GM21723 (cell line): Measurements from ENCODE around the gene DTNBP1.

Experiments
- ATAC-seq: cut with Tn5 transposase; IDR thresholded peaks from one replicate; pipeline ENCODE4 v1.9.1; 2021; ENCODE audit warnings: mild to moderate bottlenecking, moderate library complexity; ENCODE audit not compliant: unreplicated experiment

The DTNBP1 gene

DNA sequence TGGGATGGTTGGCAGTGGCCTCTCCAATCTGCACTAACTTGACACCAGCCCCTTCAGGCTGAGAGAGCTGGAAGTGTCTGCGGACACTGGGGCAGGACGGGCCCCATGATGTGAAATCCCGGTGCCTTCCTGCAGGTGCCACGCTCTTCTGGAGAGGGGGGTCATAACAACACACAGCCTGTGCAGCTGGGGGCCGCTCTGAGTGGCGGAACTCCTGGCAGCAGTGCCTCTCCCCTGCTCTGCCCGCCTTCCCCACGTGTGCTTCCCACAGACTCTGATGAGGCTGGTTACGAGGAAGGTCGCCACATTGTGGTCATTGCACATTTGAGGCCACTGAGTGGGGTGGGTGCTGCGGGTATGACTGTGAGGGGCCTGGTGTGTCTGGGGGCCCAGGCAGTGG lies 145.2 kb downstream of the DTNBP1 start:
- ATAC-seq, result no peak

GRCh38 chr6:15516923-15517560 lies 145.8 kb downstream of the DTNBP1 start:
- ATAC-seq, result no peak

GRCh38 chr6:15516378-15516777 lies 146.4 kb downstream of the DTNBP1 start:
- ATAC-seq, result no peak

- no peak for ATAC-seq
Observed at GRCh38 chr6:15515660-15516375, 147.0 kb downstream of the DTNBP1 start.

DNA sequence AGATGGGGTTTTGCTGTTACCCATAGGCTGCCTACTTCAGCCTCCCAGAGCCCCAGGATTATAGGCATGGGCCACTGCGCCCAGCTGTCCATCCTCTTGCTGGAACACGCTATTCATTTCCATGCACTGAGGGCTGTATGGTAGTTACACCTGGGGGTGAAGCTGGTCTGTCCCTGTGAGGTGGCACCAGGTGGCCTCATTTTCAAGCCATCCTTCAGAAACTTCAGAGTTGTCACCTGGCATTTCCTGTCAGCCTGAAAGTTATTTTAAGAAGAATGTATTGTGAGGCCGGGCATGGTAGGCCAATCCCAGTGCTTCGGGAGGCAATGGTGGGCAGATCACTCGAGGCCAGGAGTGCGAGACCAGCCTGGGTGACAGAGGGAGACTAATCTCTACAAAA lies 147.6 kb downstream of the DTNBP1 start:
- ATAC-seq, result no peak

GRCh38 chr6:15513801-15514711 lies 148.8 kb downstream of the DTNBP1 start:
- ATAC-seq, result no peak

DNA sequence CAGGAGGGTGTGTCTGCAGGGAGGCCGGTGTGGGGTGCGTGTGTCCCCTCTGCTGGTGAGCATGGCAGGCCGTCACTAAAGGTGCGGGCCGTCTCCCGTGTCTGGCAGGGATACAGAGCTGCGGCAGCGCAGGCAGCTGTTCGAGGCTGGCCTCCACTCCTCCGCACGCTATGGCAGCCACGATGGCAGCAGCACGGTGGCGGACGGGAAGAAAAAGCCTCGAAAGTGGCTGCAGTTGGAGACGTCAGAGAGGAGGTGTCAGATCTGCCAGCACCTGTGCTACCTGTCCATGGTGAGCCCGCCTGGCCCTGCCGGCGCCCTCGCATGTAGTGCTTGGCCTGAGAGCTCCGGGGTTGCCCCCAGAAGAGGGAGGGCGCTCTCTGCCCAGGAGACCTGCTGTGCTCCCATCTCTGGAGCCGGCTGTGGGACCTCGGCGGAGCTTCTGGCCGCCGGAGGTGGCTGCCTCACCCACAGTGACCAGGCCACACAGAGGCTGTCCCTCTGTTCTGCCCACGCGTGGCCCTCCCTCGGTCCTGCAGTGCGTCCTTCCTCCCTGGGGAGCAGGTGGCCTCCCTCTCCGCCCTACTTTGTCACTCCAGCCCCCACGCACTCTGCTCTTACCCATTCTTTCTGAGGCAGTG lies 149.6 kb downstream of the DTNBP1 start:
- no peak for ATAC-seq

DNA sequence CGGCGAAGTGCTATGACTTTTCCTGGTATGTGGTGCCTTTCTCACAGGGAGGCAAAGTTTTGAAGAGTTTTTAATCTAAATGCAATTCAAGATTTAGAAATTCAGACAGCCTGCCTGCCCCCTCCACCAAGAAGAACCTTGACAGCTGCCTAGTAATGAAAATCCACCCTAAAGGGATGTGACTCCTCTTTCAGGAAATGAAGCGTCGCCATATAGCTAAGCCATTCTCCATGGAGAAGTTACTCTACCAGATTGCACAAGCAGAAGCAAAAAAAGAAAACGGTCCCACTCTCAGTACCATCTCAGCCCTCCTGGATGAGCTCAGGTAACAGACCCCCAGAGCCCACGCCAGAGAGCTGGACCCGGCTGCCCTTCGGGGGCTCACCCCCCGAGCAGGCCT lies 150.1 kb downstream of the DTNBP1 start:
- no peak for ATAC-seq

DNA sequence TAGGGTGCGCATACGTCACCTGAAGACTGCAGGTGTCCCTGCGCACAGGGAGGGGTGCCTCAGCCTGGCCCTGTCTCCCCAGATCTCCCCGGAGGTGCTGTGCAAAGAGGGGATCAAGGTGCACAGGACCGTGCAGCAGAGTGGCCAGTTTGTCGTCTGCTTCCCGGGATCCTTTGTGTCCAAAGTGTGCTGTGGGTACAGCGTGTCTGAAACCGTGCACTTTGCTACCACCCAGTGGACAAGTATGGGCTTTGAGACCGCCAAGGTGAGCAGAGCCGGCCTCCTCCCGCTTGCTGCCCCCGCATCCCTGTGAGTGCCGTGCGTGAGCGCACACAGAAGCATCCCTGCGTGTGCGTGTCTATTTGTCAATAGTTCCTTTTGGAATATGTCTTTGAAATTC lies 150.7 kb downstream of the DTNBP1 start:
- ATAC-seq, result no peak

GRCh38 chr6:15511248-15512125 lies 151.3 kb downstream of the DTNBP1 start:
- ATAC-seq, result no peak

DNA sequence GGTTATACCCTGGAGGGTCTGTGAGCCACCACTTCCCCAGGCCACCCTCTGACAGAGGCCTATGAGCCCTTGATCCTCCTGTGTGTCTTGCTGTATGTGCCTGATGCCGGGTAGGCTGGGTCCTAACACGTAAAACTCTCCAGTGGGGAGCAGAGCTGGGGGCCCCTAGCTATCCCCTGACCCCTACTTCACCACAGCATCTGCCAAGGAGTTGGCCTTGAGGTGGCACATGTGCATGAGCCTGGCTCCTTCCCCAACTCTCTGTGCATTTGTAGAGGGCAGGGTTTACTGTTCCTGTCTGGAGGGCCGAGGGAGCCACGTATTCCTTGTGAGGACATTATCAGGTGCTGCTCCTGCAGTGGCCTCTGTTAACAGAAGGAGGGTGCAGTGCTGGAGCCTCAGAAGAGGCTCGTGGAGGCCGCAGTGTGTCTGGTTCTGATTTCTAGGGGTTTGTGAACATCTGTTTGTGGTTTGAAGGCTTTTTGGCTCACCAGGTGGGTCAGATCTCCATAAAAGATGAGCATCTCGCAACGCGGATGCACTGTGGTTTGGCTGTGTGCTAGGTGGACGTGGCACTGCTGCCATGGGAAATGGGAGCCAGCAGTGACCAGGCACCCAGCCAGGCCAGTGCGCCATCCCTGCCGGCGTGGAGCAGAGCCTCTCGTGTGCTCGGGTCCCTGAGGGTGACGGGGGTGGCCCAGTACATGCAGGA lies 152.1 kb downstream of the DTNBP1 start:
- no peak for ATAC-seq

DNA sequence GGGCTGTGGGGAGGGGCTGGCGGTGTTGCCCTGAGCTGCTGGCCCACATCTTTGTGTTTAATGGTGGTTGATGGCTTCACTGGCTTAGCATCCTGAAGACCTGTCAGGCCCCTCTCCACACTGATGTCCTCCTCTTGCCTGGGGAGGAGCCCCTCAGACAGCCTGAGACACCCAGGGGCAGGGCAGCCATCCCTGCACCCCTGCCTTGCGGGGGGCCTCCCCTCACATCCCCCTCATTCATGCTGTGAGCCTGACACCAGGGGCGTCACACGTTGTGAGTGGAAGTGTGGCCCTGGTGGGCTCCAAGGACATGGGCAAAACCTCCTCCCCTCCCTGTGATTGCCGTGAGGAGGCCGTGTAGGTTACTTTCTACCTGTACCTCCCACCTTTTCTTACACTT lies 152.7 kb downstream of the DTNBP1 start:
- no peak for ATAC-seq

GRCh38 chr6:15509335-15509933 lies 153.4 kb downstream of the DTNBP1 start:
- no peak for ATAC-seq

GRCh38 chr6:15508931-15509330 lies 153.9 kb downstream of the DTNBP1 start:
- ATAC-seq, result no peak

DNA sequence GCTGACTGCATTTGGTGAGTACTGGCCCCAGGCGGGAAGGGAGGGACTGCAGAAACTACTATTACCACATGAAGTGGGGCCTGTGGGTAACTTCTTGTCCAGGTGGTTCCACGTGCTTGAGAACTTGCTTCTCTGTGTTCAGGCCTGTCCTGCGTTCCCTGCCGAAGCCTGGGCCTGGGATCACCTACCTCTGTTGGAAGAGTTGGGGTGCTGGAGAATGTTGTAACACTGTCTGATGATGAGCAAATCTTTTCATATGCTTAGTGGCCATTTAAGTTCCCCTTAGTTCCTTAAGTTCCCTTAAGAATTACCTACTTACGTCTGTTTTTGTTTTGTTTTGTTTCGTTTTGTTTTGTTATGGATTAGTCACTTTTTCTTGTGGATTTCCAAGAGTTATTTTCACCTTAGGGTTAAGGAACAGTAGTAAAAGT lies 154.4 kb downstream of the DTNBP1 start:
- no peak for ATAC-seq

- no peak for ATAC-seq
Observed at GRCh38 chr6:15507746-15508145, 155.1 kb downstream of the DTNBP1 start.

DNA sequence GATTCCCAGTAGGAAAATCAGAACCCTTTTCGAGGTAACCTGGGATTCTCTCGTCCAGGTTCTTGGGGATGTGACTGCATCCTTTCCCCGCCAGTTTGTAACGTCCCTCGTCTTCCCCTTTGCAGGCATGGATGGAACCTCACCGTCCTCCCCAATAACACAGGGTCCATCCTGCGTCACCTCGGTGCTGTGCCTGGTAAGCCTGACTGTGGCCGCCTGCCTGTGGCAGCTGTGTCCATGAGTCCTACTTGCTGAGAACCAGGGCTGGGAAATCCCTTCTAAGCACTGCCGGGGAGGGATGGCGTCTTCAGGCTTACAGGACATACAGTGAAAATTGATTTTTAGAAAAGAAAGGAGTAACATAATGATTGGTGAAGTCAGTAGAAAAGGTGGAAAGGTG lies 155.6 kb downstream of the DTNBP1 start:
- ATAC-seq, result no peak

DNA sequence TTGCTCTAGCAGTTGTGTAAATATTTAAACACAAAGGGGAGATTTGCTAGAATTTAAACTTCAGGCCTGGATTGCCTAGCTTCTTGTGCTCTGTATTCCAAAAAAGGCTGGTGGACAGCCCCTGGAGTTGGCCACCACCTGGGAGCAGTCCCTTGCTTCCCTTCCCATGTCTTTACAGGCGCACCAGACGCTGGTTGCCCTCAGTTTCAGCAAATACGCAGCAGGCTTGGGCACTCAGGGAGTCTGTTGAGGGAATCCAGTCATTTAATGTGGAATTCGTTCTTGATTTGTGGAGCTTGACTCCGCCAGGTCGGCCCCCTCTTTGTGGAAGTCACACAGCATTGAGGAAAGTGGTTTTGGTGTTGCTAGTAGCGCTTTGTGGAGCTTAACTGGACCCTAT lies 156.8 kb downstream of the DTNBP1 start:
- ATAC-seq, result no peak

GRCh38 chr6:15505463-15505918 lies 157.3 kb downstream of the DTNBP1 start:
- no peak for ATAC-seq
